ENCODE data around the gene RBM10.

- no peak for TF ChIP-seq TAF1 (IDR thresholded peaks at IDR 0.05; ENCODE audit: low read depth, low read length)
- TF ChIP-seq POLR2AphosphoS5 (IDR thresholded peaks at IDR 0.05; ENCODE audit: low read depth, low read length): no peak
- TF ChIP-seq POLR2A (IDR thresholded peaks at IDR 0.05; ENCODE audit: low read depth, low read length): no peak
Observed at GRCh38 chrX:47221756-47222155, 76.7 kb downstream of the RBM10 start.
